ENCODE data around the gene SLC15A1. TPM values are rescaled to one million over a fixed set of nuclear protein-coding genes. Genes with fewer than 3 reads are reported as not detected.
A peak's percentile ranks its signal among the peaks of the same experiment; 100 is the strongest.
"Not testable (repeated sequence)": the region's sequence is repeated elsewhere in the genome, so short reads cannot be mapped to it uniquely, and the experiment has no call there.

The SLC15A1 gene
- total RNA-seq, 4 donors from 2014 or later, result not detected

DNA sequence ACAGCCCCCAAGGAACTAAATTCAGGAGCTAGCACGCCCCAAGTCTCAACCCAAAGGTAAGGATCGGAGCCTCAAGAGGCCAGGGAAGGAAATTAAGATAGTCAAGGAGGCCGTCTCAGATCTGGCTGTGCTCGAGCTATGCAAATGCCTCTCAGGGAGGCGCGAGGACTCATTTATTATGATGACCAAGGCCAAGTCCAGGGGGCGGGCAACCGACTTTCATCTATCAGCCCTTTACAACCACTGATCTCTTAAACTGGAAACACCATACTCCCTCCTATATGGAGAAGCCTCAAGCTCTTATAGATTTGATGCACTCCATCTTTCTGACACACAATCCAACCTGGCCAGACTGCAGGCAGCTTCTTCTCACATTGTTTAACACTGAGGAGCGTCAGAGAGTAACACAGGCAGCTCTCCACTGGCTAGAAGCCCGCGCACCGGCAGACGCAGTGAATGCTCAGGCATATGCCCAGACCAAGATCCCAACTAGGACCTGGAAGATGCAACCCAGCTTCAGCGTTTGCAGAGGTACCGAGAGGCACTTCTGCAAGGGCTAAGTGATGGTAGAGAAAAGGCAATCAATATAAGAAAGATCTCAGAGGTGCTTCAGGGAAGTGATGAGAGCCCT is 9.6 kb upstream of the SLC15A1 start:
- 76 to 80% methylated on average over 15 of the region's 15 CpGs for WGBS, 2 donors
- Histone ChIP-seq H3K27me3 (no peaks in the 10 kb centered on the region), H3K4me1 (no peaks in the 10 kb centered on the region), H3K4me3 (peak overlapping the region in 1 of 4 donors; percentile 1), H3K9me3 (peaks cover 0 to 9% (median 0%) of the 10 kb centered on the region in 4 donors), H3K27ac (no peak overlapping the region), H3K36me3 (no peaks in the 10 kb centered on the region)
- DNase-seq (ENCODE audit: low spot score in 2 of 2), result no peak
- TF ChIP-seq POLR2A (IDR thresholded peaks at IDR 0.05) (no peak), EP300 (IDR thresholded peaks at IDR 0.05) (no peak), CTCF (IDR thresholded peaks at IDR 0.05) (no peak)

DNA sequence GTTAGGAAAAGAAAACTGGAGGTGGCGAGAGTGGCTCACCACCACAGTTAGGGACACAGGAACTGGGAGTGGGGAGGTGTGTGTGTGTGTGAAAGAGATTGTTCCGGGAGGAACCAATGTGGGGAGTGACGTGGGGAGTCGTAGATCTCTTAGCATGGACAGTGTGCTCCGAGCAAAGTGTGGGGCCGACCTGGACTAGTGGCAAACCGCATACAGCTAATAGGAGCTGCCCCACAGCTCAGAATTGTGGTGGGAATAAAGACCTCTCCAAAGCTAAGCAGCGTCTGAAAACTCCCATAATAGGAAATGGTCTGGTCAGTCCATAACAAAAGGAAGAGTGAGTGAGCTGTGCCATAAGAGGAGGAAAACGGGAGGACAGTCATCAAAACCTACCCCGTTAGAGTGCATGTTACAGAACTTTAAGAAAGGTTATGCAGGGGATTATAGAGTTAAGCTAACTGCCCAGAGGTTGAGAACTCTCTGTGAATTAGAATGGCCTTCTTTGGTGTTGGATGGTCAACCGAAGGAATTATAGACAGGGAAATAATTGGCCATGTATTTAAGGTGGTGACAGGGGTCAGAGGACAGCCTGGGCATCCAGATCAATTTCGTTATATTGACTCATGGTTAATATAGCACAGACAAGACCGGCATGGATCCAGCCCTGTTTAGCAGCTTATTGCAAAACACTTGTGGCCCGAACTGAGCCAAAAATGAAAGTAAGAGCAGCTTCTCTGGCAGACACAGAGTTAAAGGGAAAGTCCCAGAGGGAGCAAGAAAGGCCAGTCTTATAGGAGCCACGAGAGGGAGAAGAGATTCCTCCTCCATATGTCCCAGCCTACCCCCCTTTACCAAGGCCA is 8.9 kb upstream of the SLC15A1 start:
- no peaks in the 10 kb centered on the region for H3K36me3 ChIP-seq
- DNase-seq (ENCODE audit: low spot score in 2 of 2), result no peak
- no peak overlapping the region for H3K27ac ChIP-seq
- WGBS, 2 donors, result 63 to 68% methylated on average over 15 of the region's 15 CpGs
- peak overlapping the region in 1 of 4 donors; percentile 1 for H3K4me3 ChIP-seq
- peaks cover 0 to 9% (median 0%) of the 10 kb centered on the region in 4 donors for H3K9me3 ChIP-seq
- no peak for TF ChIP-seq CTCF (IDR thresholded peaks at IDR 0.05)
- TF ChIP-seq EP300 (IDR thresholded peaks at IDR 0.05), result no peak
- no peak for TF ChIP-seq POLR2A (IDR thresholded peaks at IDR 0.05)
- H3K4me1 ChIP-seq, result no peaks in the 10 kb centered on the region
- H3K27me3 ChIP-seq, result peaks cover 0 to under 1% of the 10 kb centered on the region in 2 donors

- Histone ChIP-seq H3K27me3 (peaks cover 0 to 45% of the 10 kb centered on the region in 2 donors), H3K36me3 (no peaks in the 10 kb centered on the region), H3K4me1 (peaks cover 0 to 14% (median 5%) of the 10 kb centered on the region in 4 donors), H3K9me3 (peaks cover 0 to 23% (median 0%) of the 10 kb centered on the region in 4 donors), H3K4me3 (no peak overlapping the region), H3K27ac (no peak overlapping the region)
- TF ChIP-seq EP300 (IDR thresholded peaks at IDR 0.05) (no peak), CTCF (IDR thresholded peaks at IDR 0.05) (no peak), POLR2A (IDR thresholded peaks at IDR 0.05) (no peak)
- WGBS, 2 donors, result 85 to 87% methylated on average over 9 of the region's 9 CpGs
- no peak for DNase-seq (ENCODE audit: low spot score in 2 of 2)
These were observed 3.3 kb upstream of the SLC15A1 start for GRCh38 chr13:98755729-98756128.

DNA sequence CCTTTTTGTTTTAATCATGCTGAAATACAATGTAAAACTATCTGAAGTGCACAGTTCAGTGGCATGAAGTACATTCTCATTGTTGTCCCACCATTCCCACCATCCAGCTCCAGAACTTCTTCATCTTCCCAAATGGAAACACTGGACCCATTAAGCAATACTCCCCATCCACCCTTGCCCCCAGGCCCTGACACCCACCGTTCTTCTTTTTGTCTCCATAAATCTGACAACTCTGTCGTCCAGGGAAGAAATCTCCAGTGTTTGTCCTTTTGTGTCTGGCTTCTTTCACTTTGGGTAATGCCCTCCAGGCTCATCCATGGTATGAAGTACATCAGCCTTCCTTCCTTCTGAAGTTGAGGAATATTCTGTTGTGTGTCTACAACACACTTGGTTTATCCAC is 2.6 kb upstream of the SLC15A1 start:
- DNase-seq (ENCODE audit: low spot score in 2 of 2), result no peak
- no peak overlapping the region for H3K27ac ChIP-seq
- H3K4me3 ChIP-seq, result no peak overlapping the region
- peaks cover 0 to 14% (median 5%) of the 10 kb centered on the region in 4 donors for H3K4me1 ChIP-seq
- no peaks in the 10 kb centered on the region for H3K36me3 ChIP-seq
- peaks cover 0 to 17% (median 0%) of the 10 kb centered on the region in 4 donors for H3K9me3 ChIP-seq
- 33 to 38% methylated on average over 2 of the region's 2 CpGs for WGBS, 2 donors
- TF ChIP-seq POLR2A (IDR thresholded peaks at IDR 0.05) (no peak), CTCF (IDR thresholded peaks at IDR 0.05) (no peak), EP300 (IDR thresholded peaks at IDR 0.05) (no peak)
- H3K27me3 ChIP-seq, result peaks cover 0 to 46% of the 10 kb centered on the region in 2 donors

DNA sequence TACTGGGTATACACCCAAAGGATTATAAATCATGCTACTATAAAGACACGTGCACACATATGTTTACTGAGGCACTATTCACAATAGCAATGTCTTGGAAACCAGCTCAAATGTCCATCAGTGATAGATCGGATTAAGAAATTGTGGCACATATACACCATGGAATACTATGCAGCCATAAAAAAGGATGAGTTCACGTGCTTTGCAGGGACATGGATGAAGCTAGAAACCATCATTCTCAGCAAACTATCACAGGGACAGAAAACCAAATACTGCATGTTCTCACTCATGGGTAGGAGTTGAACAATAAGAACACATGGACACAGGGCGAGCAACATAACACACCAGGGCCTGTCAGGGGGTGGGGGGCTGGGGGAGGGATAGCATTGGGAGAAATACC is 2.0 kb upstream of the SLC15A1 start:
- H3K9me3 ChIP-seq, result peaks cover 0 to 16% (median 0%) of the 10 kb centered on the region in 4 donors
- 95 to 96% methylated on average over 4 of the region's 4 CpGs for WGBS, 2 donors
- H3K27me3 ChIP-seq, result peaks cover 0 to 46% of the 10 kb centered on the region in 2 donors
- H3K4me1 ChIP-seq, result peaks cover 0 to 14% (median 5%) of the 10 kb centered on the region in 4 donors
- H3K4me3 ChIP-seq; DNase-seq (ENCODE audit: low spot score in 2 of 2); H3K27ac ChIP-seq; H3K36me3 ChIP-seq: not testable (repeated sequence)
